ENCODE data around the gene TAX1BP3. TPM values are rescaled to one million over a fixed set of nuclear protein-coding genes. Genes with fewer than 3 reads are reported as not detected.

Gene TAX1BP3
- polyA plus RNA-seq, 3 donors = 29.6 to 71.8 (median 70.9) TPM

DNA sequence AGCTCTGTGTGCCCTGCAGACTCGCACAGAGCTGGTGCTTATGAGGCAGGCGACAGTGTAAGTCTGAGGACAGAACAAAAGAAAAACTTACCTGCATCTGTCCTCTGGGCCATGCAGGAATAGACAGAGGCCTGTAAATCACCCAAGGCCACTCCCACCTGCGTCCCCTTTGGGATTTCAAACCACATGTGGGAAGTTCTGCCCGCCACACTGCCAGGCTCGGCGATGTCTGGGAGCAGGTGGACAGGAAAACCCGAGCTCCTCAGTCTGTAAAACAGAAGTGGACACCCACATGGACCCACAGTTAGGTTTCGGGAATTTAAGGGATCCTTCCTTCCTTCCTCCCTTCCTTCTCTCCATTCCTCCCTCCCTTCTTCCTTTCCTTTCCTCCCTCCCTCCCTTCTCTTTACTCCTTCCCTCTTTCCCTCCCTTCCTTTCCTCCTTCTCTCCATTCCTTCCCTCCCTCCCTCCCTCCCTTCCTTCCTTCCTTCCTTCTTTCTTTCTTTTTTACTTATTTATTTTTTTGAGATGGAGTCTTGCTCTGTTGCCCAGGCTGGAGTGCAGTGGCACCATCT, 47.1 kb downstream of the TAX1BP3 start:
- Mint-ChIP-seq H3K9me3 (peaks cover 5 to 25% (median 19%) of the 10 kb centered on the region in 7 donors), H3K27ac (peak overlapping the region in 1 of 7 donors; percentile 35), H3K27me3 (ENCODE audit: low read depth in 3 of 3) (no peaks in the 10 kb centered on the region), H3K4me3 (no peak overlapping the region), H3K4me1 (no peaks in the 10 kb centered on the region), H3K36me3 (peaks cover 63 to 98% of the 10 kb centered on the region in 2 donors)
- H3K4me1 ChIP-seq (ENCODE audit: control insufficient read depth in 1 of 2, insufficient read depth in 2 of 2, low read length in 2 of 2) = no peaks in the 10 kb centered on the region
- H3K9me3 ChIP-seq (replicated peaks in 1 of 2; ENCODE audit: control insufficient read depth in 1 of 2, insufficient read depth in 1 of 2, low read length in 2 of 2) = peaks cover 3 to 9% of the 10 kb centered on the region in 2 donors
- DNase-seq = no peak
- H3K4me2 ChIP-seq (replicated peaks; ENCODE audit: extremely low read depth, low read length, poor library complexity, severe bottlenecking) = no peak overlapping the region
- H3K36me3 ChIP-seq (replicated peaks in 1 of 2; ENCODE audit: control insufficient read depth in 1 of 2, insufficient read depth in 2 of 2, low read length in 2 of 2) = peaks cover 52 to 79% of the 10 kb centered on the region in 2 donors
- no peak overlapping the region for H3K27ac ChIP-seq (ENCODE audit: low read depth in 1 of 2, low read length in 2 of 2)
- H3K4me3 ChIP-seq (replicated peaks in 1 of 3; ENCODE audit: low read depth in 2 of 3, low read length in 3 of 3) = no peak overlapping the region
- H2AFZ ChIP-seq (ENCODE audit: insufficient read depth, low read depth, low read length, poor library complexity, severe bottlenecking) = no peak overlapping the region
- 85% methylated on average over 6 of the region's 8 CpGs for whole genome bisulfite sequencing (ENCODE audit: insufficient coverage)
- no peaks in the 10 kb centered on the region for H4K20me1 ChIP-seq (ENCODE audit: insufficient read depth, low read length)
- H3K79me2 ChIP-seq (ENCODE audit: insufficient read depth, low read length) = no peaks in the 10 kb centered on the region
- no peak overlapping the region for H3K9ac ChIP-seq (ENCODE audit: insufficient read depth, low read length, poor library complexity, severe bottlenecking)
- TF ChIP-seq, protein P1, sequence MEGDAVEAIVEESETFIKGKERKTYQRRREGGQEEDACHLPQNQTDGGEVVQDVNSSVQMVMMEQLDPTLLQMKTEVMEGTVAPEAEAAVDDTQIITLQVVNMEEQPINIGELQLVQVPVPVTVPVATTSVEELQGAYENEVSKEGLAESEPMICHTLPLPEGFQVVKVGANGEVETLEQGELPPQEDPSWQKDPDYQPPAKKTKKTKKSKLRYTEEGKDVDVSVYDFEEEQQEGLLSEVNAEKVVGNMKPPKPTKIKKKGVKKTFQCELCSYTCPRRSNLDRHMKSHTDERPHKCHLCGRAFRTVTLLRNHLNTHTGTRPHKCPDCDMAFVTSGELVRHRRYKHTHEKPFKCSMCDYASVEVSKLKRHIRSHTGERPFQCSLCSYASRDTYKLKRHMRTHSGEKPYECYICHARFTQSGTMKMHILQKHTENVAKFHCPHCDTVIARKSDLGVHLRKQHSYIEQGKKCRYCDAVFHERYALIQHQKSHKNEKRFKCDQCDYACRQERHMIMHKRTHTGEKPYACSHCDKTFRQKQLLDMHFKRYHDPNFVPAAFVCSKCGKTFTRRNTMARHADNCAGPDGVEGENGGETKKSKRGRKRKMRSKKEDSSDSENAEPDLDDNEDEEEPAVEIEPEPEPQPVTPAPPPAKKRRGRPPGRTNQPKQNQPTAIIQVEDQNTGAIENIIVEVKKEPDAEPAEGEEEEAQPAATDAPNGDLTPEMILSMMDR (IDR thresholded peaks at IDR 0.05) = no peak
- intact Hi-C loops (cut with micrococcal nuclease) = no loop called here
- H3K27me3 ChIP-seq (ENCODE audit: control insufficient read depth in 2 of 2, insufficient read depth in 2 of 2, low read length in 2 of 2) = no peaks in the 10 kb centered on the region

DNA sequence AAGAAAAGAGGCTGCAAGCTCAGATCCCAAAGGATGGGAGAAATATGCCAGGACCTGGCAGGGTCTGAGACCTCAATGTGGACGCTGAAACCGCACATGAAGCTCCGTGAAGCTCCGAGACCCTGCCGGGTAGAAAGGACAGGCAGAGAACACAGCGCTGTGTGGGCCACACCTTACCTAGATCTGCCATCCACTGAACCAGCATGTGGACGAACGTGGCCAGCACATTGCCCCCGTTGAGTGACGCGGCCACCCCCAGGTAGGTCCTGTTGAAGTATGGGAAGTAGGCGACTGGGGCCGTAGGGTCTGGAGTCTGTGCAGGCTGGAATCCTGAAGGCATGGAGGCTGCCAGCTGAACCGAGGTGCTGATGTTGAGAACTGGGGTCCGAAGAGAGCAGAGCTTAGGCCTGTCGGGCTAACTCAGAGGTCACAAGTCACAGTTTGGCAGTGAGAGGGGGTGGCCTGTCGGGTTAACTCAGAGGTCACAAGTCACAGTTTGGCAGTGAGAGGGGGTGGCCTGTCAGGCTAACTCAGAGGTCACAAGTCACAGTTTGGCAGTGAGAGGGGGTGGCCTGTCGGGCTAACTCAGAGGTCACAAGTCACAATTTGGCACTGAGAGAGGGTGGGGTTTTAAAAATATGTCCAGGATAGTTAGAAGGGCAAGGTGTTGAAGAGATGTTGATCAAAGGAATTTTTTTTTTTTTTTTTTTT, 53.1 kb downstream of the TAX1BP3 start:
- 92% methylated on average over 10 of the region's 18 CpGs for WGBS (ENCODE audit: insufficient coverage)
- Histone ChIP-seq H3K9ac (ENCODE audit: insufficient read depth, low read length, poor library complexity, severe bottlenecking) (no peak overlapping the region), H3K36me3 (replicated peaks in 1 of 2; ENCODE audit: control insufficient read depth in 1 of 2, insufficient read depth in 2 of 2, low read length in 2 of 2) (peaks cover 46 to 87% of the 10 kb centered on the region in 2 donors), H3K27me3 (ENCODE audit: control insufficient read depth in 2 of 2, insufficient read depth in 2 of 2, low read length in 2 of 2) (no peaks in the 10 kb centered on the region), H3K27ac (ENCODE audit: low read depth in 1 of 2, low read length in 2 of 2) (no peak overlapping the region), H3K9me3 (replicated peaks in 1 of 2; ENCODE audit: control insufficient read depth in 1 of 2, insufficient read depth in 1 of 2, low read length in 2 of 2) (peaks cover 3 to 9% of the 10 kb centered on the region in 2 donors), H3K4me1 (ENCODE audit: control insufficient read depth in 1 of 2, insufficient read depth in 2 of 2, low read length in 2 of 2) (no peaks in the 10 kb centered on the region), H4K20me1 (ENCODE audit: insufficient read depth, low read length) (no peaks in the 10 kb centered on the region), H3K4me2 (replicated peaks; ENCODE audit: extremely low read depth, low read length, poor library complexity, severe bottlenecking) (no peak overlapping the region), H2AFZ (ENCODE audit: insufficient read depth, low read depth, low read length, poor library complexity, severe bottlenecking) (no peak overlapping the region), H3K79me2 (ENCODE audit: insufficient read depth, low read length) (no peaks in the 10 kb centered on the region), H3K4me3 (replicated peaks in 1 of 3; ENCODE audit: low read depth in 2 of 3, low read length in 3 of 3) (no peak overlapping the region)
- H3K27me3 Mint-ChIP-seq (ENCODE audit: low read depth in 3 of 3) = no peaks in the 10 kb centered on the region
- intact Hi-C loops (cut with micrococcal nuclease) = no loop called here
- H3K4me3 Mint-ChIP-seq = no peak overlapping the region
- peaks cover 58 to 83% of the 10 kb centered on the region in 2 donors for H3K36me3 Mint-ChIP-seq
- TF ChIP-seq, protein P1 (IDR thresholded peaks at IDR 0.05) = no peak
- no peak for DNase-seq
- no peaks in the 10 kb centered on the region for H3K4me1 Mint-ChIP-seq
- peak overlapping the region in 2 of 7 donors; percentile 2 to 68 for H3K27ac Mint-ChIP-seq
- peaks cover 5 to 25% (median 18%) of the 10 kb centered on the region in 7 donors for H3K9me3 Mint-ChIP-seq
